PC-9 (cell line): Measurements from ENCODE around the gene APMAP. TPM values are rescaled to one million over a fixed set of nuclear protein-coding genes. Genes with fewer than 3 reads are reported as not detected.

ENCODE experiments used
- BruUV-seq: library from RNA; stranded (reverse); fragments of 400-500 nt; replicated peaks from 2 replicates; lab custom pipeline; 2021; lab: Mats Ljungman, UMichigan
- CTCF ChIA-PET: fragments of 300-600 bp; sonication (Branson Sonifier 250); formaldehyde crosslinking; loops from one replicate; lab custom pipeline; 2022; ENCODE audit warnings: antibody characterized with exemption; lab: Charles Lee
- POLR2A ChIA-PET: fragments of 300-600 bp; sonication (Branson Sonifier 250); formaldehyde crosslinking; loops from one replicate; lab custom pipeline; 2022; ENCODE audit warnings: antibody characterized with exemption; ENCODE audit not compliant: unreplicated experiment; lab: Charles Lee
- DNase-seq, 2 experiments: peaks; one replicate each; pipeline versions ENCODE4 v3.0.0 to v3.0.0-alpha.2; 2015 to 2022; ENCODE audit warnings: mixed read lengths in 1 of 2
- H2AFZ ChIP-seq: fragments of 200-600 bp; sonication (generic); 2 replicates; pipeline ENCODE4 v1.8.1; 2017; ENCODE audit warnings: antibody characterized with exemption
- H3F3A ChIP-seq: fragments of 200-600 bp; sonication (generic); 2 replicates; pipeline ENCODE4 v1.8.1; 2017; ENCODE audit warnings: antibody characterized with exemption, mild to moderate bottlenecking, low read depth; ENCODE audit not compliant: insufficient read depth
- H3K27ac ChIP-seq: fragments of 200-600 bp; sonication (generic); 2 replicates; pipeline ENCODE4 v1.6.1; 2016; ENCODE audit warnings: mixed run types
- H3K27me3 ChIP-seq: fragments of 200-600 bp; sonication (generic); 2 replicates; pipeline ENCODE4 v1.6.1; 2016; ENCODE audit warnings: low read depth, mixed run types; ENCODE audit not compliant: insufficient read depth
- H3K36me3 ChIP-seq: fragments of 200-600 bp; sonication (generic); 2 replicates; pipeline ENCODE4 v1.6.1; 2016; ENCODE audit warnings: low read depth, mixed run types
- H3K4me1 ChIP-seq: fragments of 200-600 bp; sonication (generic); replicated peaks from 2 replicates; pipeline ENCODE4 v1.6.1; 2016; ENCODE audit warnings: mixed run types; ENCODE audit not compliant: insufficient read depth
- H3K4me2 ChIP-seq: fragments of 200-600 bp; sonication (generic); 2 replicates; pipeline ENCODE4 v1.6.1; 2017; ENCODE audit warnings: mixed run types
- H3K4me3 ChIP-seq: fragments of 200-600 bp; sonication (generic); 2 replicates; pipeline ENCODE4 v1.6.1; 2016; ENCODE audit warnings: mixed run types
- H3K79me2 ChIP-seq: fragments of 200-600 bp; sonication (generic); 2 replicates; pipeline ENCODE4 v1.6.1; 2017; ENCODE audit warnings: low read depth, mixed run types
- H3K9me2 ChIP-seq: fragments of 200-600 bp; sonication (generic); 2 replicates; pipeline ENCODE4 v1.8.1; 2017; ENCODE audit warnings: mild to moderate bottlenecking; ENCODE audit not compliant: insufficient read depth
- H3K9me3 ChIP-seq: fragments of 200-600 bp; sonication (generic); 2 replicates; pipeline ENCODE4 v1.8.1; 2016; ENCODE audit warnings: low read depth; ENCODE audit not compliant: insufficient read depth
- H4K20me1 ChIP-seq: fragments of 200-600 bp; sonication (generic); 2 replicates; pipeline ENCODE4 v1.8.1; 2017; ENCODE audit not compliant: insufficient read depth
- CTCF ChIP-seq: fragments of 200-600 bp; sonication (generic); conservative IDR thresholded peaks from 2 replicates; pipeline ENCODE4 v1.6.1; 2017; ENCODE audit warnings: mixed run types, antibody characterized with exemption, mild to moderate bottlenecking, moderate library complexity
- EZH2 ChIP-seq: fragments of 200-600 bp; sonication (generic); IDR thresholded peaks from 2 replicates; pipeline ENCODE4 v1.8.0; 2017; ENCODE audit warnings: antibody characterized with exemption, low read depth
- intact Hi-C: fragments of 100-400 bp; cut with micrococcal nuclease; formaldehyde crosslinking; loops from one replicate; pipeline ENCODE4 v1.10.0; 2022; ENCODE audit not compliant: unreplicated experiment
- total RNA-seq: library from RNA; stranded (reverse); gene quantifications from 2 replicates; pipeline ENCODE4 v1.2.3, GENCODE V29; 2021

APMAP gene
- total RNA-seq, 1 experiment from 2014 or later, result 103 TPM

- no peak overlapping the region for H3K27ac ChIP-seq
- no peak overlapping the region for H2AFZ ChIP-seq
- no peak overlapping the region for H3K4me3 ChIP-seq
- no peaks in the 10 kb centered on the region for H3K79me2 ChIP-seq
- no peaks in the 10 kb centered on the region for H4K20me1 ChIP-seq
- H3F3A ChIP-seq, result peaks cover 12% of the 10 kb centered on the region
- no peaks in the 10 kb centered on the region for H3K9me2 ChIP-seq
- ChIA-PET CTCF (no interaction called here), POLR2A (no interaction called here)
- H3K27me3 ChIP-seq, result no peaks in the 10 kb centered on the region
- DNase-seq, result no peak
- H3K9me3 ChIP-seq, result no peaks in the 10 kb centered on the region
- H3K36me3 ChIP-seq, result no peaks in the 10 kb centered on the region
- TF ChIP-seq CTCF (no peak), EZH2 (no peak)
- H3K4me1 ChIP-seq, result peaks cover 16% of the 10 kb centered on the region
- BruUV-seq, result no TSS peak
- intact Hi-C loops, result no loop called here
- no peak overlapping the region for H3K4me2 ChIP-seq
These were observed 20.2 kb upstream of the APMAP start for GRCh38 chr20:25012616-25013189.

GRCh38 chr20:25011831-25012241 lies 19.3 kb upstream of the APMAP start:
- no peaks in the 10 kb centered on the region for H3K79me2 ChIP-seq
- TF ChIP-seq EZH2 (no peak), CTCF (no peak)
- no peaks in the 10 kb centered on the region for H4K20me1 ChIP-seq
- H3K4me3 ChIP-seq, result no peak overlapping the region
- H3F3A ChIP-seq, result peaks cover 4% of the 10 kb centered on the region
- intact Hi-C loops, result no loop called here
- BruUV-seq, result no TSS peak
- H3K9me2 ChIP-seq, result no peaks in the 10 kb centered on the region
- peaks cover 7% of the 10 kb centered on the region for H3K4me1 ChIP-seq
- H3K36me3 ChIP-seq, result no peaks in the 10 kb centered on the region
- no peak for DNase-seq
- ChIA-PET POLR2A (no interaction called here), CTCF (no interaction called here)
- no peak overlapping the region for H2AFZ ChIP-seq
- no peak overlapping the region for H3K27ac ChIP-seq
- no peak overlapping the region for H3K4me2 ChIP-seq
- no peaks in the 10 kb centered on the region for H3K9me3 ChIP-seq
- H3K27me3 ChIP-seq, result no peaks in the 10 kb centered on the region

GRCh38 chr20:25011261-25011660 lies 18.7 kb upstream of the APMAP start:
- ChIA-PET CTCF (no interaction called here), POLR2A (no interaction called here)
- no peaks in the 10 kb centered on the region for H3K36me3 ChIP-seq
- H3K27ac ChIP-seq, result no peak overlapping the region
- no peaks in the 10 kb centered on the region for H3K79me2 ChIP-seq
- no peaks in the 10 kb centered on the region for H4K20me1 ChIP-seq
- intact Hi-C loops, result no loop called here
- no peaks in the 10 kb centered on the region for H3K9me2 ChIP-seq
- TF ChIP-seq EZH2, result no peak
- H3K4me3 ChIP-seq, result no peak overlapping the region
- BruUV-seq, result no TSS peak
- no peak overlapping the region for H2AFZ ChIP-seq
- no peaks in the 10 kb centered on the region for H3F3A ChIP-seq
- DNase-seq, result no peak
- peaks cover 2% of the 10 kb centered on the region for H3K4me1 ChIP-seq
- no peak overlapping the region for H3K4me2 ChIP-seq
- no peaks in the 10 kb centered on the region for H3K27me3 ChIP-seq
- H3K9me3 ChIP-seq, result no peaks in the 10 kb centered on the region
